IgD-negative memory B cell (primary cell): ENCODE measurements around the gene ZNF841. TPM values are rescaled to one million over a fixed set of nuclear protein-coding genes. Genes with fewer than 3 reads are reported as not detected.
"Not testable (repeated sequence)": the region's sequence is repeated elsewhere in the genome, so short reads cannot be mapped to it uniquely, and the experiment has no call there.

Experiments used
- H3K27ac Mint-ChIP-seq, 3 donors: one replicate each; pipeline ENCODE4 v1.8.0; 2020 to 2022; ENCODE audit warnings: mild to moderate bottlenecking in 3 of 3, mixed read lengths in 3 of 3, moderate library complexity in 1 of 3
- H3K27me3 Mint-ChIP-seq: one replicate; pipeline ENCODE4 v1.8.0; 2021; ENCODE audit warnings: mixed read lengths
- H3K36me3 Mint-ChIP-seq: one replicate; pipeline ENCODE4 v1.8.0; 2020; ENCODE audit warnings: mild to moderate bottlenecking, mixed read lengths
- H3K4me1 Mint-ChIP-seq, 3 donors: one replicate each; pipeline ENCODE4 v1.8.0; 2020 to 2022; ENCODE audit warnings: mixed read lengths in 3 of 3, mild to moderate bottlenecking in 1 of 3
- H3K4me3 Mint-ChIP-seq, 4 donors: one replicate each; pipeline ENCODE4 v1.8.0; 2020 to 2022; ENCODE audit warnings: mild to moderate bottlenecking in 4 of 4, mixed read lengths in 4 of 4, moderate library complexity in 3 of 4
- H3K9me3 Mint-ChIP-seq, 3 donors: one replicate each; pipeline ENCODE4 v1.8.0; 2020 to 2021; ENCODE audit warnings: mixed read lengths in 3 of 3, mild to moderate bottlenecking in 1 of 3
- polyA plus RNA-seq: library from polyadenylated mRNA; unstranded; fragments of 300-500 nt; fragmentation: Illumina TruSeq; gene quantifications from one replicate; pipeline ENCODE4 v1.2.3, GENCODE V29; 2021

The ZNF841 gene
- polyA plus RNA-seq, 1 donor from 2014 or later, result 4.5 TPM

- Mint-ChIP-seq H3K27me3 (no peaks in the 10 kb centered on the region), H3K27ac (no peak overlapping the region), H3K36me3 (peaks cover 36% of the 10 kb centered on the region), H3K4me3 (no peak overlapping the region), H3K4me1 (peaks cover 0 to 2% (median 0%) of the 10 kb centered on the region in 3 donors), H3K9me3 (peaks cover 12 to 37% (median 31%) of the 10 kb centered on the region in 3 donors)
Observed at GRCh38 chr19:52034051-52034728, 61.4 kb downstream of the ZNF841 start.

GRCh38 chr19:52028780-52029123 is 66.8 kb downstream of the ZNF841 start:
- Mint-ChIP-seq H3K27me3 (no peaks in the 10 kb centered on the region), H3K36me3 (peaks cover 23% of the 10 kb centered on the region), H3K9me3 (peaks cover 5 to 24% (median 17%) of the 10 kb centered on the region in 3 donors), H3K4me3 (peak overlapping the region; percentile 93 to 98 (median 96)), H3K4me1 (peaks cover 9 to 16% (median 9%) of the 10 kb centered on the region in 3 donors), H3K27ac (peak overlapping the region; percentile 96 to 98 (median 97))

- peaks cover 5 to 24% (median 21%) of the 10 kb centered on the region in 3 donors for H3K9me3 Mint-ChIP-seq
- H3K4me1 Mint-ChIP-seq, result peaks cover 9 to 16% (median 9%) of the 10 kb centered on the region in 3 donors
- H3K4me3 Mint-ChIP-seq, result peak within 1 kb of the TSS; percentile 93 to 98 (median 96)
- peaks cover 28% of the 10 kb centered on the region for H3K36me3 Mint-ChIP-seq
- H3K27ac Mint-ChIP-seq, result peak within 1 kb of the TSS; percentile 96 to 98 (median 97)
- H3K27me3 Mint-ChIP-seq, result no peaks in the 10 kb centered on the region
Observed at GRCh38 chr19:52028027-52028779, 67.4 kb downstream of the ZNF841 start, which contains the start of gene ZNF614. TSS of gene ZNF614 (minus strand) at chr19:52028379. CDS start at chr19:52025745, 2,634 bp downstream.

- peaks cover 8 to 30% (median 19%) of the 10 kb centered on the region in 3 donors for H3K9me3 Mint-ChIP-seq
- peak overlapping the region in 2 of 3 donors; percentile 14 to 96 for H3K27ac Mint-ChIP-seq
- H3K4me1 Mint-ChIP-seq, result peaks cover 9 to 16% (median 11%) of the 10 kb centered on the region in 3 donors
- peaks cover 33% of the 10 kb centered on the region for H3K36me3 Mint-ChIP-seq
- H3K4me3 Mint-ChIP-seq, result peak overlapping the region in 2 of 4 donors; percentile 68 to 93
- not testable (repeated sequence) for H3K27me3 Mint-ChIP-seq
Observed at GRCh38 chr19:52026255-52026990, 69.1 kb downstream of the ZNF841 start.

- Mint-ChIP-seq H3K4me1 (peaks cover 9 to 16% (median 11%) of the 10 kb centered on the region in 3 donors), H3K36me3 (peaks cover 46% of the 10 kb centered on the region), H3K9me3 (peaks cover 15 to 38% (median 29%) of the 10 kb centered on the region in 3 donors), H3K4me3 (peak overlapping the region in 2 of 4 donors; percentile 47 to 55)
- H3K27ac Mint-ChIP-seq, H3K27me3 Mint-ChIP-seq: not testable (repeated sequence)
Observed at GRCh38 chr19:52024478-52024877, 71.1 kb downstream of the ZNF841 start.

GRCh38 chr19:52022193-52022592 is 73.4 kb downstream of the ZNF841 start:
- Mint-ChIP-seq H3K4me3 (peak overlapping the region in 1 of 4 donors; percentile 48), H3K36me3 (peaks cover 54% of the 10 kb centered on the region), H3K27me3 (no peaks in the 10 kb centered on the region), H3K9me3 (peaks cover 23 to 44% (median 32%) of the 10 kb centered on the region in 3 donors), H3K4me1 (peaks cover 1 to 5% (median 4%) of the 10 kb centered on the region in 3 donors), H3K27ac (peak overlapping the region in 1 of 3 donors; percentile 78)

- Mint-ChIP-seq H3K9me3 (peaks cover 31 to 43% (median 40%) of the 10 kb centered on the region in 3 donors), H3K27me3 (no peaks in the 10 kb centered on the region), H3K27ac (no peak overlapping the region), H3K36me3 (peaks cover 60% of the 10 kb centered on the region), H3K4me1 (peaks cover 0 to 2% (median 0%) of the 10 kb centered on the region in 3 donors), H3K4me3 (peak overlapping the region in 1 of 4 donors; percentile 35)
Observed at GRCh38 chr19:52020506-52020905, 75.1 kb downstream of the ZNF841 start.

Other genes starting within 250 kb of the ZNF841 start
- 4.4 TPM for gene ZNF577, start 207.8 kb downstream of the ZNF841 start, polyA plus RNA-seq
- 9.8 TPM for gene ZNF649, start 190.7 kb downstream of the ZNF841 start, polyA plus RNA-seq
- 4.6 TPM for gene ZNF613, start 168.3 kb downstream of the ZNF841 start, polyA plus RNA-seq
- gene ZNF350, start 108.9 kb downstream of the ZNF841 start, polyA plus RNA-seq, result 18.9 TPM
- 8.4 TPM for gene ZNF615, start 87.6 kb downstream of the ZNF841 start, polyA plus RNA-seq
- 5.0 TPM for gene ZNF614, start 67.4 kb downstream of the ZNF841 start, polyA plus RNA-seq
- 4.4 TPM for gene ZNF432, start 46.9 kb downstream of the ZNF841 start, polyA plus RNA-seq
- gene ZNF616, start 44.2 kb upstream of the ZNF841 start, polyA plus RNA-seq, result 5.8 TPM
- gene ZNF836, start 75.9 kb upstream of the ZNF841 start, polyA plus RNA-seq, result 14.0 TPM
- gene PPP2R1A, start 94.3 kb upstream of the ZNF841 start, polyA plus RNA-seq, result 204 TPM
- 54.8 TPM for gene ZNF766, start 173.8 kb upstream of the ZNF841 start, polyA plus RNA-seq
- 24.7 TPM for gene ZNF480, start 201.4 kb upstream of the ZNF841 start, polyA plus RNA-seq
- gene ZNF610, start 240.5 kb upstream of the ZNF841 start, polyA plus RNA-seq, result 1.7 TPM